ENCODE results near the gene IL17RD.

The IL17RD gene

GRCh38 chr3:57048052-57048671 is 117.0 kb downstream of the IL17RD start:
- TF ChIP-seq, protein P1, sequence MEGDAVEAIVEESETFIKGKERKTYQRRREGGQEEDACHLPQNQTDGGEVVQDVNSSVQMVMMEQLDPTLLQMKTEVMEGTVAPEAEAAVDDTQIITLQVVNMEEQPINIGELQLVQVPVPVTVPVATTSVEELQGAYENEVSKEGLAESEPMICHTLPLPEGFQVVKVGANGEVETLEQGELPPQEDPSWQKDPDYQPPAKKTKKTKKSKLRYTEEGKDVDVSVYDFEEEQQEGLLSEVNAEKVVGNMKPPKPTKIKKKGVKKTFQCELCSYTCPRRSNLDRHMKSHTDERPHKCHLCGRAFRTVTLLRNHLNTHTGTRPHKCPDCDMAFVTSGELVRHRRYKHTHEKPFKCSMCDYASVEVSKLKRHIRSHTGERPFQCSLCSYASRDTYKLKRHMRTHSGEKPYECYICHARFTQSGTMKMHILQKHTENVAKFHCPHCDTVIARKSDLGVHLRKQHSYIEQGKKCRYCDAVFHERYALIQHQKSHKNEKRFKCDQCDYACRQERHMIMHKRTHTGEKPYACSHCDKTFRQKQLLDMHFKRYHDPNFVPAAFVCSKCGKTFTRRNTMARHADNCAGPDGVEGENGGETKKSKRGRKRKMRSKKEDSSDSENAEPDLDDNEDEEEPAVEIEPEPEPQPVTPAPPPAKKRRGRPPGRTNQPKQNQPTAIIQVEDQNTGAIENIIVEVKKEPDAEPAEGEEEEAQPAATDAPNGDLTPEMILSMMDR (IDR thresholded peaks at IDR 0.05; ENCODE audit: insufficient read depth, missing control alignments): no peak
- DNase-seq (ENCODE audit: insufficient read length, low spot score) (no peak), FAIRE-seq (no peak)

- FAIRE-seq (no peak), DNase-seq (ENCODE audit: insufficient read length, low spot score) (no peak)
- TF ChIP-seq, protein P1 (IDR thresholded peaks at IDR 0.05; ENCODE audit: insufficient read depth, missing control alignments): no peak
Measured at GRCh38 chr3:57046101-57046765, 118.9 kb downstream of the IL17RD start.

DNA sequence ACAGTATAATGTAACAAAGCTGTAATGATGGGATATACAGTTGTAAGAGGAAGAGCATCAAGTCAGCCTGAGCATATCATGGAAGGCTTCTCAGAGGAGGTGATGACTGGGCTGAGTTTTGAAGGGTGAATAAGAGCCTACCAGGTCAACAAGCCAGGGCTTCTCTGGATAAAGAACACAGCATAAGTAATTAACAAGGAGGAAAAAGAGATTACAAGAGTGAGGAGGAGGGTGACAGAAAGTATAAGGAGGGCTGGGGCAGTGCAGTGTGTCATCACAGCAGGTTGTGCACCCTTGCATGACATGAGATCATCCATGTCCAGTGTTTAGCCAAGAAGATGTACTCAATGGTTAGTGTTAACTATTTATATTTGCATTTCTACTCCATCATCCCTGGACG is 121.6 kb downstream of the IL17RD start:
- TF ChIP-seq, protein P1 (IDR thresholded peaks at IDR 0.05; ENCODE audit: insufficient read depth, missing control alignments): no peak
- DNase-seq (ENCODE audit: insufficient read length, low spot score): no peak
- no peak for FAIRE-seq

DNA sequence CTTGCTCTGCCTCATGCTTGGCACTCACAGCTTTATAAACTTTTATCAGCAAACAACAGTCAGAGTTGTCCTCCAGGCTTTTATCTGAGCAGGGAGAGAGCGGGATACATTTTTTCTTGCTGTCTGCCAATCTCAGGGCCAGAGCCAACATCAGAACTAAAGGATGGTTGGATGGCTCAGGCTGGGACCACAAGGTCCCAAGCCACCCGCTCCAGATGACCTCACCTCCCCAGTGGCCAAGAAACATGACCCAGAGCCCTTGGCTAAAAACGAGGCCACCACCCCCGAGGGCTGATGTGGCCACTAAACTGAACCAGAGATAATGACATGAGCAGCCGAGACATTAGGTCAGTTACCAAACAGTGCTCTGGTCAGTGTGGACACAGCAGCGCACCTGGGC is 123.5 kb downstream of the IL17RD start:
- no peak for FAIRE-seq
- TF ChIP-seq, protein P1 (IDR thresholded peaks at IDR 0.05; ENCODE audit: insufficient read depth, missing control alignments): no peak
- DNase-seq (ENCODE audit: insufficient read length, low spot score): no peak

All from D721Med (cell line).